ENCODE data around the gene TTC7B. TPM values are rescaled to one million over a fixed set of nuclear protein-coding genes. Genes with fewer than 3 reads are reported as not detected.

The TTC7B gene
- total RNA-seq, 1 experiment from 2014 or later = 40.9 TPM

GRCh38 chr14:90536092-90536491 is 280.1 kb downstream of the TTC7B start:
- no peaks in the 10 kb centered on the region for H3K9me3 ChIP-seq (ENCODE audit: control insufficient read depth, insufficient read depth, low read depth, low read length)
- H3K4me3 ChIP-seq (ENCODE audit: low read depth in 2 of 2, low read length in 2 of 2) = no peak overlapping the region
- in situ Hi-C loops (cut with HindIII; ENCODE audit: low pct_unique_long_range_greater_than_20kb, low sequenced_read_pairs) = no loop called here
- ChIA-PET POLR2A (no interaction called here), CTCF (no interaction called here)
- H3K27ac ChIP-seq (ENCODE audit: low read length) = no peak overlapping the region
- BruUV-seq (replicated peaks) = no TSS peak
- intact Hi-C loops (cut with micrococcal nuclease; ENCODE audit: unreplicated experiment) = no loop called here
- H3K4me1 ChIP-seq (ENCODE audit: control insufficient read depth, insufficient read depth, low read length) = no peaks in the 10 kb centered on the region
- no peaks in the 10 kb centered on the region for H3K27me3 ChIP-seq (ENCODE audit: control insufficient read depth, insufficient read depth, low read length)
- TF ChIP-seq REST (IDR thresholded peaks at IDR 0.05; ENCODE audit: insufficient read depth in 1 of 2, low read depth in 2 of 2, low read length in 1 of 2) (no peak), SIN3A (IDR thresholded peaks at IDR 0.05; ENCODE audit: borderline replicate concordance, insufficient read depth, low read depth, low read length) (no peak)
- DNase-seq (ENCODE audit: low read depth, low spot score) = no peak
- H3K36me3 ChIP-seq (ENCODE audit: control insufficient read depth, insufficient read depth, low read length) = no peaks in the 10 kb centered on the region
- ATAC-seq = no peak

- no TSS peak for BruUV-seq (replicated peaks)
Measured at GRCh38 chr14:90535556-90536090, 280.6 kb downstream of the TTC7B start.

More at GRCh38 chr14:90535556-90536090, 280.6 kb downstream of the TTC7B start:
- H3K27ac ChIP-seq (ENCODE audit: low read length) = no peak overlapping the region
- DNase-seq (ENCODE audit: low read depth, low spot score) = no peak
- H3K4me1 ChIP-seq (ENCODE audit: control insufficient read depth, insufficient read depth, low read length) = no peaks in the 10 kb centered on the region
- H3K36me3 ChIP-seq (ENCODE audit: control insufficient read depth, insufficient read depth, low read length) = no peaks in the 10 kb centered on the region
- no peaks in the 10 kb centered on the region for H3K9me3 ChIP-seq (ENCODE audit: control insufficient read depth, insufficient read depth, low read depth, low read length)
- no peak for ATAC-seq
- CTCF ChIA-PET = no interaction called here
- TF ChIP-seq REST (IDR thresholded peaks at IDR 0.05; ENCODE audit: insufficient read depth in 1 of 2, low read depth in 2 of 2, low read length in 1 of 2) (no peak), TCF7L2 (IDR thresholded peaks at IDR 0.05; ENCODE audit: low read depth, low read length) (no peak), POLR2AphosphoS5 (IDR thresholded peaks at IDR 0.05; ENCODE audit: low read depth, low read length) (no peak), SIN3A (IDR thresholded peaks at IDR 0.05; ENCODE audit: borderline replicate concordance, insufficient read depth, low read depth, low read length) (no peak)
- TF ChIP-seq, protein P1, sequence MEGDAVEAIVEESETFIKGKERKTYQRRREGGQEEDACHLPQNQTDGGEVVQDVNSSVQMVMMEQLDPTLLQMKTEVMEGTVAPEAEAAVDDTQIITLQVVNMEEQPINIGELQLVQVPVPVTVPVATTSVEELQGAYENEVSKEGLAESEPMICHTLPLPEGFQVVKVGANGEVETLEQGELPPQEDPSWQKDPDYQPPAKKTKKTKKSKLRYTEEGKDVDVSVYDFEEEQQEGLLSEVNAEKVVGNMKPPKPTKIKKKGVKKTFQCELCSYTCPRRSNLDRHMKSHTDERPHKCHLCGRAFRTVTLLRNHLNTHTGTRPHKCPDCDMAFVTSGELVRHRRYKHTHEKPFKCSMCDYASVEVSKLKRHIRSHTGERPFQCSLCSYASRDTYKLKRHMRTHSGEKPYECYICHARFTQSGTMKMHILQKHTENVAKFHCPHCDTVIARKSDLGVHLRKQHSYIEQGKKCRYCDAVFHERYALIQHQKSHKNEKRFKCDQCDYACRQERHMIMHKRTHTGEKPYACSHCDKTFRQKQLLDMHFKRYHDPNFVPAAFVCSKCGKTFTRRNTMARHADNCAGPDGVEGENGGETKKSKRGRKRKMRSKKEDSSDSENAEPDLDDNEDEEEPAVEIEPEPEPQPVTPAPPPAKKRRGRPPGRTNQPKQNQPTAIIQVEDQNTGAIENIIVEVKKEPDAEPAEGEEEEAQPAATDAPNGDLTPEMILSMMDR (IDR thresholded peaks at IDR 0.05) = no peak
- in situ Hi-C loops (cut with HindIII; ENCODE audit: low pct_unique_long_range_greater_than_20kb, low sequenced_read_pairs) (no loop called here), intact Hi-C loops (cut with micrococcal nuclease; ENCODE audit: unreplicated experiment) (no loop called here)
- POLR2A ChIA-PET = no interaction called here
- no peaks in the 10 kb centered on the region for H3K27me3 ChIP-seq (ENCODE audit: control insufficient read depth, insufficient read depth, low read length)
- no peak overlapping the region for H3K4me3 ChIP-seq (ENCODE audit: low read depth in 2 of 2, low read length in 2 of 2)
